KMS-11 (cell line): ENCODE results near the gene IFNAR2.

ENCODE experiments used
- H2AFZ ChIP-seq: fragments of 200-600 bp; sonication (generic); 2 replicates; pipeline ENCODE4 v1.6.1; 2016; ENCODE audit warnings: antibody characterized with exemption, mixed run types, low read depth
- H3K27ac ChIP-seq: fragments of 200-600 bp; sonication (generic); 2 replicates; pipeline ENCODE4 v1.6.1; 2016; ENCODE audit warnings: mild to moderate bottlenecking, mixed run types
- H3K27me3 ChIP-seq: fragments of 200-600 bp; sonication (generic); 2 replicates; pipeline ENCODE4 v1.6.1; 2017; ENCODE audit warnings: mild to moderate bottlenecking, low read depth, mixed run types, moderate library complexity; ENCODE audit not compliant: insufficient read depth
- H3K36me3 ChIP-seq: fragments of 200-600 bp; sonication (generic); 2 replicates; pipeline ENCODE4 v1.6.1; 2017; ENCODE audit warnings: mild to moderate bottlenecking, mixed run types; ENCODE audit not compliant: insufficient read depth
- H3K4me1 ChIP-seq: fragments of 200-600 bp; sonication (generic); 2 replicates; pipeline ENCODE4 v1.6.1; 2016; ENCODE audit warnings: mild to moderate bottlenecking, low read depth, mixed run types; ENCODE audit not compliant: poor library complexity, severe bottlenecking
- H3K4me2 ChIP-seq: fragments of 200-600 bp; sonication (generic); 2 replicates; pipeline ENCODE4 v1.7.0; 2016; ENCODE audit warnings: mild to moderate bottlenecking, mixed run types
- H3K4me3 ChIP-seq: fragments of 200-600 bp; sonication (generic); IDR thresholded peaks from 2 replicates; pipeline ENCODE4 v1.6.1; 2017; ENCODE audit warnings: low read depth, low read length, mixed read lengths; ENCODE audit not compliant: insufficient read depth
- H3K79me2 ChIP-seq: fragments of 200-600 bp; sonication (generic); 2 replicates; pipeline ENCODE4 v1.6.1; 2016; ENCODE audit warnings: low read depth, mixed run types; ENCODE audit not compliant: insufficient read depth
- H3K9ac ChIP-seq: fragments of 200-600 bp; sonication (generic); 2 replicates; pipeline ENCODE4 v1.6.1; 2016; ENCODE audit warnings: mild to moderate bottlenecking, mixed run types
- H4K20me1 ChIP-seq: fragments of 200-600 bp; sonication (generic); 2 replicates; pipeline ENCODE4 v1.6.1; 2016; ENCODE audit warnings: mild to moderate bottlenecking, mixed run types; ENCODE audit not compliant: insufficient read depth
- CTCF ChIP-seq: fragments of 200-600 bp; sonication (generic); conservative IDR thresholded peaks from 2 replicates; pipeline ENCODE4 v1.6.1; 2017; ENCODE audit warnings: low read depth, mild to moderate bottlenecking, antibody characterized with exemption, low read length, moderate library complexity, mixed read lengths

IFNAR2 gene

GRCh38 chr21:33268737-33269441, 39.2 kb downstream of the IFNAR2 start:
- H3K79me2 ChIP-seq = peaks cover 8% of the 10 kb centered on the region; the same call in 1 of the 2 replicates
- peaks cover 36% of the 10 kb centered on the region for H3K4me1 ChIP-seq
- H3K36me3 ChIP-seq = no peaks in the 10 kb centered on the region; the same call in 1 of the 2 replicates
- H3K27ac ChIP-seq = no peak overlapping the region
- H2AFZ ChIP-seq = no peak overlapping the region
- no peak for TF ChIP-seq CTCF
- H3K4me2 ChIP-seq = no peak overlapping the region
- H3K9ac ChIP-seq = no peak overlapping the region
- no peaks in the 10 kb centered on the region for H3K27me3 ChIP-seq
- no peaks in the 10 kb centered on the region; the same call in 1 of the 2 replicates for H4K20me1 ChIP-seq
- no peak overlapping the region for H3K4me3 ChIP-seq

- H2AFZ ChIP-seq = no peak overlapping the region
- H3K27me3 ChIP-seq = no peaks in the 10 kb centered on the region
- no peak overlapping the region for H3K9ac ChIP-seq
- TF ChIP-seq CTCF = no peak
- H3K4me1 ChIP-seq = peaks cover 29% of the 10 kb centered on the region
- H4K20me1 ChIP-seq = no peaks in the 10 kb centered on the region; the same call in 1 of the 2 replicates
- H3K4me3 ChIP-seq = no peak overlapping the region
- peaks cover 8% of the 10 kb centered on the region; the same call in 1 of the 2 replicates for H3K79me2 ChIP-seq
- no peak overlapping the region for H3K27ac ChIP-seq
- no peaks in the 10 kb centered on the region; the same call in 1 of the 2 replicates for H3K36me3 ChIP-seq
- H3K4me2 ChIP-seq = no peak overlapping the region
Observed at GRCh38 chr21:33270986-33271385, 41.2 kb downstream of the IFNAR2 start.

GRCh38 chr21:33273044-33273443, 43.3 kb downstream of the IFNAR2 start:
- H3K4me2 ChIP-seq = no peak overlapping the region
- no peaks in the 10 kb centered on the region for H3K27me3 ChIP-seq
- H3K27ac ChIP-seq = no peak overlapping the region
- H2AFZ ChIP-seq = no peak overlapping the region
- TF ChIP-seq CTCF = no peak
- no peaks in the 10 kb centered on the region; the same call in 1 of the 2 replicates for H4K20me1 ChIP-seq
- H3K9ac ChIP-seq = no peak overlapping the region
- no peaks in the 10 kb centered on the region; the same call in 1 of the 2 replicates for H3K36me3 ChIP-seq
- no peaks in the 10 kb centered on the region for H3K79me2 ChIP-seq
- peaks cover 16% of the 10 kb centered on the region for H3K4me1 ChIP-seq
- no peak overlapping the region for H3K4me3 ChIP-seq

GRCh38 chr21:33278721-33279120, 49.0 kb downstream of the IFNAR2 start:
- no peaks in the 10 kb centered on the region for H4K20me1 ChIP-seq
- H3K4me3 ChIP-seq = no peak overlapping the region
- no peak overlapping the region for H3K9ac ChIP-seq
- H3K4me2 ChIP-seq = no peak overlapping the region
- no peak overlapping the region for H3K27ac ChIP-seq
- no peak overlapping the region for H2AFZ ChIP-seq
- no peaks in the 10 kb centered on the region for H3K4me1 ChIP-seq
- H3K36me3 ChIP-seq = no peaks in the 10 kb centered on the region
- no peaks in the 10 kb centered on the region for H3K79me2 ChIP-seq
- H3K27me3 ChIP-seq = no peaks in the 10 kb centered on the region
- TF ChIP-seq CTCF = no peak
